Measurements from ENCODE around the gene FLYWCH2.
A peak's percentile ranks its signal among the peaks of the same experiment; 100 is the strongest.
"Not testable (repeated sequence)": the region's sequence is repeated elsewhere in the genome, so short reads cannot be mapped to it uniquely, and the experiment has no call there.

Gene FLYWCH2

DNA sequence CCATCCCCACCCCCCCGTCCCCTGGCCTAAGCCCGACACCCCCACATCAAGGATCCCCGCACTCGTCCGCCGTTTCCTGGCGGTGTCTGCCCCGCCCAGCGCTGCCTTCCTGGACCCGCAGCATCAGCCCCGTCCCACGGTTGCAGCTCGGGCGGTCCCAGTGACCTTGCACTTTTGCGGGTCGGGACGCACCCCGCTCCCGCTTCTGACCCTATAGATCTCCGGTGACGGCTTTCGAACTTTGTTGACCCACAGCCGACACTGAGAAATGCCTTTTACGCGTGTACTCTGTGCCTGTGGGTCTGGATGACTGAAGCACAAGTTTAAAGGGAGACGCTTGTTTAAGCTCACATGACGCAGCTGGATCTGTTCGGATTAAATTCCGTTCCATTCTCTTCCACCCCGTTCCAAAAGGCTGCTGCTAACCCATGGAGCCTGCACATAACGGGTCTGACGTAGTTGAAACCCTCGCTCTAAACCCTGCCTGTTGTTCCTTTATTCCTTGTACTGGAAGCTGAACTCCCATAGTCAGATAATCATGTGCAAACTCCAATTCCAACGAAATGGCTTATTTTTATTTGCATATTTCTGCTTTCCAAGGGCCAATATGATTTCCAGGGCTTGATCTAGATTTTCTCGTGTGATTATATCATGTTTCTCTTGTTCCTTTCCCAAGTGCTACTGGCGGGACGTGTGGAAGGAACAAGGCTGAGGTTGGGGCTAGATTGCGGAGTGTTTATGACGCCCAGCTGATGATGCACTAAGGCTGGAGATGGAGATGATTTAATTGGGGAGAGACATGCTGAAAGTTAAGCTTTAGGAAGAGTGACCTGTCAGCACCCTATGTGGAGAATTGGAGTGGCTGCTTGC is 29.6 kb downstream of the FLYWCH2 start:
- peak; percentile 30 for DNase-seq (ENCODE audit: low spot score)

DNA sequence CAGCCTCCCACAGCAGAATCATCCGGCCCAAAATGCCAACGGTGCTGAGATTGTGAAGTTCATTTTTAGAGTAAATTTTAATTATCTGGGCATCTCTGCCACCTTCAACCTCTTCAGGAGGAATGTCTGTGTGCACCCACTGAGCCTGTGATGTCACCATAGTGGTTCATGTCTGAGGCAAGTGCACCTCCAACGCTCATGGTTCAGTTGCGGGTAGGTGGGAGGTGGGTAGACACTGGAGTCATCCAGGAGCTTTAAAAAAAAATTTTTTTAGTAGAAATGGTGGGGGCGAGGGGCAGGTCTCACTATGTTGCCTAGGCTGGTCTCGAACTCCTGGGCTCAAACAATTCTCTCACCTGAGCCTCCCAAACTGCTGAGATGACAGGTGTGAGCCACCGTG is 30.6 kb downstream of the FLYWCH2 start:
- no peak for DNase-seq (ENCODE audit: low spot score)

DNA sequence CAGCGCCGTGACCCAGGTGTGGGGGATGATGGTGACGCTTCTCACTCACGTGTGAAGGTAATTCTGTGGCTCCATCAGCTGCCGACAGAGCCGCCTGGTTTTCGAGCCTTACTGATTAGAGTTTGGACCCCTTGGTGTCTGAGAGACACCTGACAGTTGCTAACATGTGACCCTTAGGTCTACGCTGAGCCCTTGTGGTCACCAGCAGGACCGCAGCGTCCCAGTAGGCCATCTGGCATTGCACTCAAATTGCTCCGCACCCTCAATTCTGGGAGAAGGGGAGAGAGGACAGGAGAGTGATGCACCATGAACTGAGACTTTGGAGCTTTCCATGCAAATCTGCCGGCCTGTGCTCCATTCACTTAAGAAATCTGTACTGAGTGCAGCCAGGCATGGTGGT is 31.2 kb downstream of the FLYWCH2 start:
- DNase-seq (ENCODE audit: low spot score), result no peak

DNA sequence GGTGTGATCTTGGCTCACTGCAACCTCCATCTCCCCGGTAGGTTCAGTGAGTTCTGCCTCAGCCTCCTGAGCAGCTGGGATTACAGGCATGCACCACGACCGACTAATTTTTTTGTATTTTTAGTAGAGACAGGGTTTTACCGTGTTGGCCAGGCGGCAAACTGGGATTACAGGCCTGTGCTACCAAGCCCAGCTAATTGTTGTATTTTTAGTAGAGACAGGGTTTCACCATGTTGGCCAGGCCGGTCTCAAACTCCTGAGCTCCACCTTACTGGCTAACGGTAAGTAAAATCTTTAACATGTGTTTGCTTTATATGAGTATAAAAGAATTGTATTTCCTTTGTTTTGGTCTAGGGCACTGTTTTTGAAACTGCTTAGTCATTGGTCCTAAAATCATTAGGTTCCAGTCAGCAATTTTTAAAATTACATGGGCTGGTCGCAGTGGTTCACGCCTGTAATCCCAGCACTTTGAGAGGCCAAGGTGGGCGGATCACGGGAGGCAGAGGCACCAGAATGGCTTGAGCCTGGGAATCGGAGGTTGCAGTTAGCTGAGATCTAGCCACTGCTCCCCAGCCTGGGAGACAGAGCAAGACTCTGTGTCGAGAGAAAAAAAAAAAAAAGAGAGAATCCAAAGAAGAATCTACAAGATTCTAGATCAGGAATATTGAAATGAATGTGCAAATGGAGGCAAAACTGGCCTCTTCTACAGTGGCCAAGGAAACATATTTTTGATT is 32.3 kb downstream of the FLYWCH2 start:
- DNase-seq (ENCODE audit: low spot score), result no peak

DNA sequence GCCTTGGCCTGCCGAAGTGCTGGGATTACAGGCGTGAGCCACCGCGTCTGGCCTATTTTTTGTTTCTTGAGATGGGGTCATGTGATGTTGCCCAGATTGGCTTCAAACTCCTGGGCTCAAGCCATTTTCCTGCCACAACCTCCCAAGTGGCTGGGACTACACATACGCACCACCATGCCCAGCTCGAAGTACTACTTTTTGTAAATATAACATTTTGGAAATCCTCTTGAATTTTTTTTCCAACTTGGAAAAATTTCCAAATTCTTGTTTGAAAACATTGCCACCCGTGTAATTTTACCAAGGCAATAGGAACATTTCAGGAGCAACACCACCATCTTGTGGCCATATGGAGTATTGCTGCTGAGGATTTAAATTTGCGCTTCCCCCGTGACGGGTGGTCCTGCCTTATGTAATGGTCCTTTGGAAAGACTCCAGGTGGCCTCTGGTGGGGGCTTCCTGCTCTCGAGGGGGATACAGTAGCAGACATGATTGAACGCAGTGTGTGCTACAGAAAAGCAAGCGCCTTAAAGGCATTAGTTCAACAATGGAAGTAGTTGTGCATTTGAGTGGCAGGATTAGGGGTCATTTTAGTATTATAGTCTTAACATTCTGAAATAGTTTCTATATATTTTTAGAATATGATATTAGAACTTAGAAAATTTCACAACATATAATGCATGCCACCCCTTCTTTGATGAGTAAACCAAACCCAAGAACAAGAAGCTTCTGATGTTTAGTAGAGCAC is 36.7 kb downstream of the FLYWCH2 start:
- DNase-seq (ENCODE audit: low spot score), result peak; percentile 50

DNA sequence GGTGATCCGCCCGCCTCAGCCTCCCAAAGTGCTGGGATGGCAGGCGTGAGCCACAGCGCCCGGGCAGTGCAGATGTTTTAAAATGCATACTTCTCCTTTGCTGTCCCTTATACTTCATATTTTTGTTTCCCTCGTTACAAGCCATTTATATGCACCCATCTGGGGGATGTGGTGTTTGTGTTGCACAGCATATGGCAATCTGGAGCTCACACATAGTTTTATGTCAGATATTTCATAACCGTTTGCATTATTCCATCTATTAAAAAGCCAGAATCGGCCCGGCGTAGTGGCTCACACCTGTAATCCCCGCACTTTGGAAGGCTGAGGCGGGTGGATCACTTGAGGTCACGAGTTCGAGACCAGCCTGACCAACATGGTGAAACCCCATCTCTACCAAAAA is 40.5 kb downstream of the FLYWCH2 start:
- no peak for DNase-seq (ENCODE audit: low spot score)

DNA sequence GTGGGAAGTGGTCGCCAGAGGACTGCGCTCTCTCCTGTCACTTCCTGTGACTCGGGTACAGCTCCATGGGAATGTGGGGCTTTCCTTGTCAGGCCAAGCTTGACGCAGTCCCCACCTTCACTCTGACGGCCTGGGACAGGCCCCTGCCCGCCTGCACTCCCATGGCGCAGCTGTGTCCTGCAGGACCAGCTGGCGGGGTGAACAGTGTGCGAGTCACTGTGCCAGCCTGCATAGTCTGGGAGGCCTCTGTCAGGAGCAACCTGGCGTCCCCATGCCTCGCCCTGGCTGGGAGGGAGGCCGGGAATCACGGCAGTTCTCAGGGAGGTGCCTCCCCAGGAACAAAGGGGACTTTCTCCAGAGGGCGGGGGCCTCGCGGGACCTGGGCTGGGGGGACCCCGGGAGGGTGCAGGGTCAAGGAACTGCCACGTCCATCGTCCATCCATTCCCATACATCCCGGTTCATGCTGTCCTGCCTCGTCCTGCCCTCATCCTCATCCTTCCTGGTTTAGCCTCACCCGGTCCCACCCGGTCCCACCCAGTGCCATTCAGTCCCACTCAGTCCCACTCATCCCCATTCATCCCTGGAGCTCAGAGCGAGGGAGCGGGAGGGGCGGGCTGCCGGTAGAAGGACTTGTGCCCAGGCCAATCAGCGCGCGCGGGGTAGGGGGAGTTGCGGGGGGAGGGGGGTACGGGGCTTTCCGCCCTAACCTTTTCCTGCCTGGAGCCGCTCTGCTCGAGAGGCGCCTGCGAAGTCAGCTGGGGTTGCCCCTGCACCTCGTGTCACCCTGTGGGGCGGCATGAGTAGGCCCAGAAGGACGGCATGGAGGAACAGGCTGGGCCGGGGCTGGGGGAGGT is 42.1 kb downstream of the FLYWCH2 start:
- DNase-seq (ENCODE audit: low spot score), result no peak

DNA sequence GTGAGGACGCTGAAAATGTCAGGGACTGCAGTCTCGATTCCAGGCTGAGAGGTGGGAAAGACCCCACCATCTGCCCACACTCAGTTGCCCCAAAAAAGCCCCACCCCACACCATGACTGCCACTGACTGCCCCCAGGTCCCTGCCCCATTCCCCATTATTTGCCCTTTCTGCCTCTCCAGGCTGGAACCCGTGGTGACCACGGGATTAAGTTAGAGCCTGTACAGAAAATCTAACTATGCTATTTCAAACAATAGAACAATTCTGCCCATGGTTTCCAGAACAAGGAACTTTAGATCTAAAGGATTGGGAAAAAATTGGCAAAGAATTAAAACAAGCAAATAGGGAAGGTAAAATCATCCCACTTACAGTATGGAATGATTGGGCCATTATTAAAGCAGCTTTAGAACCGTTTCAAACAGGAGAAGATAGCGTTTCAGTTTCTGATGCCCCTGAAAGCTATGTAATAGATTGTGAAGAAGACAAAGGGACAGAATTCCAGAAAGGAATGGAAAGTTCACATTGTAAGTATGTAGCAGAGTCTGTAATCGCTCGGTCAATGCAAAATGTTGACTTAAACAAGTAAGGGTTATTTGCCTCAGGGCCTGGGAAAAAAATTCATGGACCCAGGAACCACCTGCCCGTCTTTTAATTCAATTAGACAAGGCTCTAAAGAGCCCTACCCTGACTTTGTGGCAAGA is 43.1 kb downstream of the FLYWCH2 start:
- no peak for DNase-seq (ENCODE audit: low spot score)

DNA sequence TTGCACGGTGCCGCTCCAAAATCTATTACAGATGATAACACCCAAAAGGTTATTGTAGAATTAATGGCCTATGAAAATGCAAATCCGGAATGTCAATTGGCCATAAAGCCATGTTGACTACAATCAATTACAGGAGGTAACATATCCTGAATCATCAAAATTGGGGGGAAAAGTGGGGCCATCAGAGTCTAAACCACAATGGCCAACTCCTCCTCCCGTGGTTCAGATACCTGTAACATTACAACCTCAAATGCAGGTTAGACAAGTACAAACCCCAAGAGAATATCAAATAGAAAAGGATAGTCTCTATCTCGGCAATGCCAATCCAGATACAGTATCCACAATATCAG is 43.6 kb downstream of the FLYWCH2 start:
- DNase-seq (ENCODE audit: low spot score), result no peak

DNA sequence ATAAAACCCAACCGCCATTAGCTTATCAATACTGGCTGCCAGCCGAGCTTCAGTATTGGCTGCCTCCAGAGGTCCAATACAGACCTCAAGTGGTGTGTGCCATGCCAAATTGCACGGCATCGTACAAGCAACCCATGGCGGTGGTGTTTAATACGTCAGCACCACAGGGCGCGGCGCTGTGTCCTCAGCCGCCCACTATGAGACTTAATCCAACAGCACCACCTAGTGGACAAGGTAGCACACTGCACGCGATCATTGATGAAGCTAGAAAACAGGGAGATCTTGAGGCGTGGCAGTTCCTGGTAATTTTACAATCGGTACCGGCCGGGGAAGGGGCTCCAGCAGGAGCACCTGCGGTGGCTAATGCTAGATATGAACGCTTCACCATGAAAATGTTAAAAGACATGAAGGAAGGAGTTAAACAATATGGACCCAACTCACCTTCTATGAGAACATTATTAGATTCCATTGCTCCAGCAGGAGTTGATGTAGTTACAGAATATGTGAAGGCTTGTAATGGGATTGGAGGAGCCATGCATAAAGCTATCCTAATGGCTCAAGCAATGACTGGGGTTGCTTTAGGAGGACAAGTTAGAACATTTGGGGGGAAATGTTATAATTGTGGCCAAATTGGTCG is 44.1 kb downstream of the FLYWCH2 start:
- peak; percentile 77 for DNase-seq (ENCODE audit: low spot score)

DNA sequence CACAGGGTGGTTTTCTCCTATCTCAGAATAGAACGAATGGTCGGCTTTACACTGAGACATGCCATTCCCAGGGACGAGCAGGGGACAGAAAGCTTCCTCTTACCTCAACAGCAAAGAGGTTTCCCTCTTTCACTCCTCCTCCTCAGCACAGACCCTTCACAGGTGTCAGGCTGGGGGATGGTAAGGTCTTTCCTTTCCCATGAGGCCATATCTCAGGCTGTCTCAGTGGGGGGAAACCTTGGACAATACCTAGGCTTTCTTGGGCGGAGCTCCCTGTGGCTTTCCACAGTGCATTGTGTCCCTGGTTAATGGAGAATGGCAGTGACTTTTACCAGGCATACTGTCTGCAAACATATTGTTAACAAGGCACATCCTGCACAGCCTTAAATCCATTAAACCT is 45.1 kb downstream of the FLYWCH2 start:
- DNase-seq (ENCODE audit: low spot score), result not testable (repeated sequence)

DNA sequence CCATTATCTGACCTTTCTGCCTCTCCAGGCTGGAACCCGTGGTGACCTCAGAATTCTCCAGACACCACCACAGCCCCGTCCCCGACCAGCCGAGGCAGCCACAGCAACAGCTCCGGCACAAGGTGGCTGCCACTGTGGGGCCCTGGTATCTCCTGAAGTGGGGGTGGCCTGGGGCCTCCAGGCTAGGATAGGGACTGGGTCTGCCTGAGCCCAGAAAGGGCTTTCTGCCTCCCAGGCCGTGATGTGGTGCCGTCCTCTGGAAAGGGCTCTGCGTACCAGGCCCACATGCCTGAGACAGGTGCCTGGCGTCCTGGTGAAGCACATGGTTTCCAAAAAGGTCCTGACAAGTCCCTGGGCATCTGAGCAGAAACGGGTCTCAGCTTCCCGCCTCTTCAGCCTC is 45.8 kb downstream of the FLYWCH2 start:
- no peak for DNase-seq (ENCODE audit: low spot score)

DNA sequence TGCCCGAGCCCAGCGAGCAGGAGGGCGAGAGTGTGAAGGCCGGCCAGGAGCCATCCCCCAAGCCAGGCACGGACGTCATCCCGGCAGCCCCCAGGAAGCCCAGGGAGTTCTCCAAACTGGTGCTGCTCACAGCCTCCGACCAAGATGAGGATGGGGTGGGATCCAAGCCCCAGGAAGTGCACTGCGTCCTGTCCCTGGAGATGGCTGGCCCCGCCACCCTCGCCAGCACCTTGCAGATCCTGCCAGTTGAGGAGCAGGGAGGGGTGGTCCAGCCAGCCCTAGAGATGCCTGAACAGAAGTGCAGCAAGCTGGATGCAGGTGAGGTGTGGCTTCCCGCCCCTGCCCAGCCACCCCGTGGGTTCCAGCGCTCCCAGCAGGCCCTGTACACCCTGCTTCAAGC is 46.7 kb downstream of the FLYWCH2 start:
- no peak for DNase-seq (ENCODE audit: low spot score)

DNA sequence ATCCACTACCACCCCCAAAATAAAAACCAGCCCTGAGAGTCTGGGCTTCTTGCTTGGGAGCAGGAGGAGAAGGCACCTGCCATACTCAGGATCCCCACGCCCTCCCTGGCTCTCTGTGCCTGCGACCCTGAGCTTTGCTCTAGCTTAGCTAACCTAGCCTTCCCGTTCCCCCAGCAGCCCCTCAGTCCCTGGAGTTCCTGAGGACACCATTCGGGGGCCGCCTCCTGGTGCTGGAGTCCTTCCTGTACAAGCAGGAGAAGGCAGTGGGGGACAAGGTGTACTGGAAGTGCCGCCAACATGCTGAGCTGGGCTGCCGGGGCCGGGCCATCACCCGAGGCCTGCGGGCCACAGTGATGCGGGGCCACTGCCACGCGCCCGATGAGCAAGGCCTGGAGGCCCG is 47.2 kb downstream of the FLYWCH2 start:
- DNase-seq (ENCODE audit: low spot score), result no peak

DNA sequence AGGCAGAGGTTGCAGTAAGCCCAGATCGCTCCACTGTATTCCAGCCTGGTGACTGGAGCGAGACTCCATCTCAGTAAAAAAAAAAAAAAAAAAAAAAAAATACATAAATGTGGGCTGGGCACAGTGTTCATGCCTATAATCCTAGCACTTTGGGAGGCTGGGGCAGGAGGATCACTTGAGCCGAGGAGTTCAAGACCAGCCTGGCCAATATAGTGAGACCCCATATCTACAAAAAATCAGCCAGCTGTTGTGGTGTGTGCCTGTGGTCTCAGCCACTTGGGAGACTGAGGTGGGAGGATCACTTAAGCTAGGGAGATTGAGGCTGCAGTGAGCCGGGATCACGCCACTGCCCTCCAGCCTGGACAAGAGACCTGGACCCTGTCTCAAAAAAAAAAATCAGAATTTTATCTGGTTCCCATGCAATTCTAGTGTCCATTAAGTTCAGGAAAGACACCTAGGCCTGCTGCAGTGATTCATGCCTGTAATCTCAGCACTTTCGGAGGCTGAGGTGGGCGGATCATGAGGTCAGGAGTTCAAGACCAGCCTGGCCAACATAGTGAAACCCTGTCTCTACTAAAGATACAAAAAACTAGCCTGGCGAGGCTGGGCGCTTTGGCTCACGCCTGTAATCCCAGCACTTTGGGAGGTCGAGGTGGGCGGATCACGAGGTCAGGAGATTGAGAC is 48.4 kb downstream of the FLYWCH2 start:
- DNase-seq (ENCODE audit: low spot score), result not testable (repeated sequence)

DNA sequence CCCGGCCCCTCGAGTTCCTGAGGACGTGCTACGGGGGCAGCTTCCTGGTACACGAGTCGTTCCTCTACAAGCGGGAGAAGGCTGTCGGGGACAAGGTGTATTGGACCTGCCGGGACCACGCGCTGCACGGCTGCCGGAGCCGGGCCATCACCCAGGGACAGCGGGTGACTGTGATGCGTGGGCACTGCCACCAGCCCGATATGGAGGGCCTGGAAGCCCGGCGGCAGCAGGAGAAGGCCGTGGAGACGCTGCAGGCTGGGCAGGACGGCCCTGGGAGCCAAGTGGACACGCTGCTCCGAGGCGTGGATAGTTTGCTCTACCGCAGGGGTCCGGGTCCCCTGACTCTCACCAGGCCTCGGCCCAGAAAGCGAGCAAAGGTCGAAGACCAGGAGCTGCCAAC is 50.1 kb downstream of the FLYWCH2 start:
- DNase-seq (ENCODE audit: low spot score), result no peak

DNA sequence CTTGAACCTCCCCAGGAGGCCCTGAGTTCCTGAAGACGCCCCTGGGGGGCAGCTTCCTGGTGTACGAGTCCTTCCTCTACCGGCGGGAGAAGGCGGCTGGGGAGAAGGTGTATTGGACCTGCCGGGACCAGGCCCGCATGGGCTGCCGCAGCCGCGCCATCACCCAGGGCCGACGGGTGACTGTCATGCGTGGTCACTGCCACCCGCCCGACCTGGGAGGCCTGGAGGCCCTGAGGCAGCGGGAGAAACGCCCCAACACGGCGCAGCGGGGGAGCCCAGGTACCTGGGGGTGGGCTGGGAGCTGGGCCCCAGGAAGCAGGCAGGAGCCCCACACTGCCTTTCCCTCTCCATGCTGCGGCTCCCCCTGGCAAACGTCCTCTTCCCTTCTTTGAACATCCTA is 50.7 kb downstream of the FLYWCH2 start:
- no peak for DNase-seq (ENCODE audit: low spot score)

DNA sequence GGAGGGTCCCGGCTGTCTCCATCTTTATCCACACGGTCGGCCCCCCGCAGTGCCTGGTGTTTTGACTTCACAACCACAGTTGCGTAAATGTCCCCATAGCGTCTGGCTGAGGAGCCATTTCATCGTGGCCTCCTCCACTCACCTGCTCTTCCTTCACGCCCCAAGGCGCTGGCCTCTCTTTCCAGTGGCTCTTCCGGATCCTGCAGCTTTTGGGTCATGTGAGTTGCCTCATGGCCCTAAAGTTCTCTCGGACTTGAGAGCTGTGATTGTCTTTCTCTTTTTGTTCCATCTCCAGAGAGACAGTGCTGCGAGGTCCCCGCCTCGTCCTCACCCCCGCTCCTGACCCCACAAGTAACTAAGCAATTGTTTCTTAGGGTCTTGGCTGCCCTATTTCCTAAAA is 51.4 kb downstream of the FLYWCH2 start:
- DNase-seq (ENCODE audit: low spot score), result no peak

DNA sequence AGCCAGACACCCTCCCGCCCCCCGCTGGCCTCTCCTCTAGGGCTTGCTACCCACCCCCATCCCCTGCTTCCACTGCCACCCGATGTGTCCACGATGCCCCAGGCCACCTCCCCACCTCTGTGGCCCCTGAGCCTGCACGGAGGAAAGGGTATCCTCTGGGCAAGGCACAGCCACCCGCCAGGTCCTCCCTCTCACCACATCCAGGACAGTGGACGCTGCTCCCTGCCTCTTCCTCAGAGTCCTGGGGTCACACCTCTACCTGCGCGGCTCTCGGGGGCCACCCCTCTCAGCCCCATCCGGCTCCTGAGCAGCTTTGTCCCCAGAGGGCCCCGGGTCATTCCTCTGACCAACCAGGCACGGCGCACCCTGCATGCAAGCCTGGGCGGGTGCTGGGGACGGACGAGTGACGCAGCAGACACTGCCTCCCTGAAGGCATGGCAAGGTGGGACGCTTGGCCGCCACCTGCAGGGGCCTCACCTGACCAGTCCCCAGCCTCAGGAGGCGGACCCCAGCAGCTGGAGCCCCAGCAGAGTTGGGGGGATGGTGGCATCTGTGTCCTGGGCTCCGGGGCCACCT is 53.5 kb downstream of the FLYWCH2 start:
- no peak for DNase-seq (ENCODE audit: low spot score)

DNA sequence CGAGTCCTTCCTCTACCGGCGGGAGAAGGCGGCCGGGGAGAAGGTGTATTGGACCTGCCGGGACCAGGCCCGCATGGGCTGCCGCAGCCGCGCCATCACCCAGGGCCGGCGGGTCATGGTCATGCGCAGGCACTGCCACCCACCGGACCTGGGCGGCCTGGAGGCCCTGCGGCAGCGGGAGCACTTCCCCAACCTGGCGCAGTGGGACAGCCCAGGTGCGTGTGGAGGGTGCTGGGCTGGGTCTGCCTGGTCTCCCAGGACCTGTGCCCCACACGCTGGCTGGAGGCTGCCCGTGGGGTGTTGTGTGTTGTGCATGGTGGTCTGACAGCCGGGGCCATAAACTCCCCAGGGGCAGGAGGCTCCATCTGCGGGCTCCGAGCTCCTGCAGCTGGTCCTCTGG is 54.2 kb downstream of the FLYWCH2 start:
- DNase-seq (ENCODE audit: low spot score), result no peak
